NCI-H748 (cell line): ENCODE measurements around the gene RBM20.

ENCODE experiments used
- DNase-seq: peaks from one replicate; lab custom pipeline; 2025; ENCODE audit not compliant: unreplicated experiment; lab: John Stamatoyannopoulos, UW

Gene RBM20

DNA sequence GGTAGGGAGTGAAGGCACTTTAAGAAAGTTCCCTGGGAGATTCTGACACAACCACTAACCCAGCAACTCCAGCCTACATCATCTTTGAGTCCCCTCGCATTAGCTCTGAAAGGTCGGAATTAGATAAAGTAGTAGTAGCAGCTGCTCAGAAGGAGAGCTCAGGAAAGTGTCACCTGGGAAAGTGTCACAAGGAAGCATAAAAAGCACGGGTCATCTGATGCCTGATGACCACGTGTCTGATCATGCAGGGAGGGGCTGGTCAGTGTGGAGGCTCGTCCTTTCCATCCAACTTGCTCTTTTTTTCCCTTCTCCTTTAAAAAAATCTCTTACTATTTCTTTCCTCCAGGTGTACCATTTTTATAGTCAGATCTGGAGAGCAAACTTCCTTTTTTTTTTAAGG, 180.5 kb downstream of the RBM20 start:
- DNase-seq = no peak

DNA sequence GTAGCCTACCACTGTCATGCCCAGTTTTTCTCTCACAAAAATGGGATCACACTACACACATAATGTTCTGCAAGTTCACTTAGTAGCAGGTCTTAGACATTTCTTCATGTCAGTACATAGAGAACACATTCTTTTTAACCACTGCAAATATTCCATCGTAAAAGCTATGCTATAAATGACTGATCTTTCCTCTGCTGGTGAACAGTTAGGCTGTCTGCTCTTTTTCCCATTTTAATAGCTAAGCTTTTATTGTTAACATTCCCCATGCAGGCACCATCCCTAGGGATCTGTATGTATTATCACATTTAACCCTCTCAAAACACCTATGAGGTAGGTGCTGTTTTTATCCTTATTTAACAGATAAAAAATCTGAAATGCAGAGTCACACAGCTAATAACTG, 181.4 kb downstream of the RBM20 start:
- DNase-seq = no peak

DNA sequence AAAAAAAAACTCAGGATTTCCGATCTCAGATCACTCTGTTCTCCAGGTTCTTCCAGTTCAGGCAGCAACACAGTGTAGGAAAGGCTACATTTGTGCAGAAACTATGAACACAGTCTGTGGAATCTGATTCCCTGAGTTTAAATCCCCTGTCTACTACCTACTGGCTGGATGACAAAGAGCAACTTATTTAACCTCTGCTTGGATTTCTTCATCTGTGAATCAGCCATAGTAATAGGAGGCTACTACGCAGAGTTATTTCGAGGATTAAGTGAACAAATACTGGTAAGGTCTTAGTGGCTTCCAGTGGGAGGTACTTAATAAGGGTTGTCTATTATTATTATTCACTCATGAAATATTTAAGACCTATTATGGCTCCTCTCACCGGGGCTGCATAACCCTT, 183.3 kb downstream of the RBM20 start:
- DNase-seq = no peak

DNA sequence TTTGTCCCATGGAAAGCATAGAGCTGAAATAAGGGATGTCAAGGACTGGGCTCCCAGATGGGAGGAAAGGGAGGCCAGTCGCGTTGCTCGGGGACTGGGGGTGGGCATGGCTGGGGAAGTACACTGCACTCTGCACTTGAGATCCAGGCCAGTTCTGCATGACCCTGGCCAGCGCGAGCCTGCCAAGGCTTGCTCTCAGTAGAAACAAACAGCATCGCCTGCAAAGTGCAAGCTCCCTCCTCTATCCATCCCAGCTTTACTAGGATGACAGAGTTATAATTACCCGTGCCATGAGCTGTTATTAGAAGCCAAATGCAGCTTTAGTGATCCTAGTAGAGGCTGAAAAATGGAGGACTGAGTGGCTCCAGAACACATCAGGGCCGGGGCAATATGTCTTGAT, 183.7 kb downstream of the RBM20 start:
- DNase-seq = no peak

DNA sequence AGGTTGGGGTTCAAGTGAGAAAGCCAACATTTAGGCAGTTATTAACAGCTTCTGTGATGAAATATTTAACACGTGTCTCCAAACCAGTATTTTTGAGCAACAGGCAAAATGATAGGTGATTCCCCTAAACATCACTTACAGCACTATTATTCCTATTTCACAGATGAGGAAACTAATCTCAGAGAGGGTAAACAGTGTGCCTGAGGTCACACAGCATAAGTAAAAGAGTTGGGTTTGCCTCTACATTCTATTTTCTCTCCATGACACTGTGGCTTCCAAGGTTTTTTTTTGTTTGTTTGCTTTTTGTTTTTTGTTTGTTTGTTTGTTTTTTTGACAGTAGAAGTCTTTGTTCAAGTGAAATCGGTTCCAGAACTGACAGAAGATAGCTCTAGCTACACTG, 184.4 kb downstream of the RBM20 start:
- no peak for DNase-seq

DNA sequence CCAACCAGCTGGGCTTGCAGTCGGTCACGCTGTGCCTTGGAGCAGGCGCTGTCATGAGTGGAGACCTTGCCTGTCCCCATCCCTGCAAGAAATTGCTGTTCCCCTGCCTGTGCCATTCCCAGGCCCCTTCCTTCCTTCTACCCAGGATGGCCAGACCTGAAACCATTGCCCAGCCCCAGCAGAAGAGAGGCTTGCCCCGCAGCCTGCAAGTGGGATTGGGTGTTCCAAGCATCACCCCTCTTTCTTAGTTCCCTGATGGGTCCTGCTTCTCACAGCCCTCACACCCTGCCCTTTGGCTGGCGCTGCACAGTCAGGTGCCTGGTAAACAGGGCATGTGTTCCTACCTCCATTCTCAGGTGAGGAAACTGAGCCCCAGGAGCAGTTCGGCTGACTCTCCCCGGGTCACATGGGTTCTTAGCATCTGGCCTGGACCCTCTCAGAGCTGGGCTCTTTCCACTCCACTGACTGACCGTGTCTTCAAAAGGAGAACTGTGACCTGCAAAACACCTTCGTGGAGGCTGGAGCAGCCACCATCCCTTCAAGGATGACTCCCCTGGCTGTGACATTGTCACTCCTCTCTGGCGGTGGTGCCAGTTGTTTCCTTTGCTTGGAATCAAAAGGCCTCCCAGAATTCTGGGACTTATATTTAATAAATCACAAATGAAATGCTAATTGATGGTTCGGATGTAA, 185.7 kb downstream of the RBM20 start:
- no peak for DNase-seq

DNA sequence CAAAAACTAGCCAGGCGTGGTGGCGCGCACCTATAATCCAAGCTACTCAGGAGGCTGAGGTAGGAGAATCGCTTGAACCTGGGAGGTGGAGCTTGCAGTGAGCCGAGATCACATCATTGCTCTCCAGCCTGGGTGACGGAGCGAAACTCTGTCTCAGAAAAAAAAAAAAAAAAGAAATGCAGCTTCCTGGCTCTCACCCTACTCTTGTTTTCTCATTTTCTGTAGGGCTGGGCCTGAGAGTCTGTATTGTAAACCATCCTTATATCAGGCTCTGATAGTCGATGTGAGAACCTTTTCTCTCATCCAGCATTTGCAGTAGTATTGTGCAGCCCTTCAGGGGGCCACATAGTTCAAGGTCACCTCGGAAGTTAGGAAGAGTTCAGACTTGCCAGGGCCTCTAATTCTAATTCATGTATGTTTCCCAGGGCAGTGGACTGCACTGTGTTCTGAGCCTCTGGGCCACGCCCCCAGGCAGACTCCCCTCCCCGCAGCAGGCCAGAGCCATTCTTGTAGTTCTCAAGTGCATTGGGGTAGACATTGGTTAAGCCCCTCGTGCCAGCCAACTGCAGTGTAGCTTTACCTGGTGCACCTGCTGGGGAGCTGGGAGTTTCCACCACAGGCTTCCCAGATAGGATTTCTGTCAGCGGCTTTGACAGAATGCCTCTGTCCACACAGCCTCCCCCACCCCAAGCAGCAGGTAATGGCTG, 189.3 kb downstream of the RBM20 start:
- no peak for DNase-seq

DNA sequence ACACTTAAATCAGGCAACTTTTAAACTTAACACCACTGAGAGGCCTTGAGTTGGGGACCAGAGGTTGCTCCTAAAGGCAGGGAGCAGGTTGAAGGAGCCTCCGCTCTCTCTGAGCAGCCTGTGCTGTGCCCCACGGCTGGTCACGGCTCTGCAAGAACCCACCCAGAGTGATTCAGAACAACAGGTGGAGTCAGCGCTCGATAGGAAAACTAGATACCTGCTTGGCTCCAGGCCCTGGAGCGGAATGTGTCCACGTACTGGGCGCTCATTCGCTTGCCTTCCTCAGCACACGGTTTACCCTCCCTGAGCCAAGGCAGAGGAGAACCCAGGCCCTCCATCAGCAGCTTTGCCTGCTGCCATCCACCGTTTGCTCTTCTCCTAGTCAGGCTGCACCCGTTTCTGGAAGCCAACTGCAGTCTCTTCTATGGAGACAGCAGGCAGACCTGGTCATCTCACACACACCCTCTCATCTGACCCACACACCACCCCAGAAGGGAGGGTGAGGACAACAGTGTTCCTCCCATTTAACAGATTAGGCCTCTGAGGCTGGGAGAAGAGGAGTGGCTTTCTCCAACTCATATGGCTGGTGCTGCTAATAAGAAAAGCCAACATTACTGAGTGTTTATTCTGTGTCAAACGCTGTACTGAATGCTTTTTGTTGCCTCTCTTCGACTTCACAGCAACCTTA, 189.9 kb downstream of the RBM20 start:
- no peak for DNase-seq

DNA sequence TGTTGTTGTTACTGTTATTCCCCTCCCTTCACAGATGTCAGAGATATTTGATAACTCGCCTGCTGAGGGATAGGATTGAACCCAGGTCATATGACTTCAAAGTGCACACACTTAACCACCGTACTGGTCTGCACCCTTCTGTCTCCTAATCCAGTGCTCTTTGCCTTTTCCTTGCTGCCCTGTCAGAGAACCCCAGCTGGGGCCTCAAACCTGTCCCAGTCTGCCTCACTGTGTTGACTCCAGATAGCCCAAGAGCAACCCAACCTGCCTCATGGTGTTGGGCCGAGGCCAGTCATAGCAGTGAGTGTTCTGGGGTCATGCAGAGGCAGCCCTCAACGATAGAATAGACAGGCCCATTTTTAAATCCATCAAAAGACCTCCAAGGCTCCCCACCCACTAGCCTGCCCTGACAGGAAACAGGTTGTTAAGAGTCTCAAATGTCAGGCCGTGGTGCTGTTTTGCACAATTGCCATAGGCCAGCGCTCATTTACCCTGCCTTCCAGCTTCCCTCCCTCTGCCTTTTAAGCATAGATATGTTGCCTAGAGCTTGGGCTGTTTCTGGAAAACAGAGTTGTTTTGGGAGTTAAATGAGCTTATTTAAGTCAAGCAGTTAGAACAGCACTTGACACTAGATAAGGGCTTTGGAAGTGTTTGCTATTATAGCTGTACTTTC, 190.6 kb downstream of the RBM20 start:
- DNase-seq = peak; percentile 55

DNA sequence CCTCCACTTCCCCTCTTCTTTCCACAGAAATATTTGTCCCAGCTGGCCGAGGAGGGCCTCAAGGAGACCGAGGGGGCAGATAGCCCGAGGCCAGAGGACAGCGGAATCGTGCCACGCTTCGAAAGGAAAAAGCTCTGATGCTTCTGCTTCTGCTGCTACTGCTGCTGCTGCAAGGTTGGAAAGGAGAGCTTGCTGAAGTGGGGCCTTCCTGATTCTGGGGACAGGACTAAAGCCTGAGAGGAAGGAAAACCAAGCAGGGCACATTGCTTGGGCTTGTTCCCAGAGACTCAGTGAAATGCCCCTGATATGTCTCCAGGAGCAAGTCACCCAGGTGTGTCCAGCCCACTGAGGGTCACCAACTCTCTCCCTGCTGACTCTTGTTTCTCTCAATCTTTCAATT, 191.7 kb downstream of the RBM20 start:
- DNase-seq = no peak

DNA sequence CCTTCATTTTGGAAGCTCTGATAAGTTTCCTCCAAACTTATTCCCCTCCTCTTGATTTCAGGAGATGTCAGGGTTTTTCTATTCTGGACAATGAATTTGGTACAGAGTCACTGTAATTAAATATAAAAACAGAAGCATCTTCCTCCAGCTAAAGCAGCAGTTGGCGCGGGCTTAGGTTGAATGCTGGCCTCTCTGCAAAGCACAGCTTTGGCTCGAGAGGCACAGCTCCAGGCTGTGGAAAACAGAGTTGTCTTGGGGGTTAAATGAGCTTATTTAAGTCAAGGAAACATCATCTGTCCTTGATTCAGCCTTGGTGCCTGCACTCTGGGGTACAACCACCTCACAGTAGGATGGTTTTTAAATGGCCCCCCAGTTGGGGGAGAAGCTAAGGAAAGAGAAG, 192.6 kb downstream of the RBM20 start:
- no peak for DNase-seq

DNA sequence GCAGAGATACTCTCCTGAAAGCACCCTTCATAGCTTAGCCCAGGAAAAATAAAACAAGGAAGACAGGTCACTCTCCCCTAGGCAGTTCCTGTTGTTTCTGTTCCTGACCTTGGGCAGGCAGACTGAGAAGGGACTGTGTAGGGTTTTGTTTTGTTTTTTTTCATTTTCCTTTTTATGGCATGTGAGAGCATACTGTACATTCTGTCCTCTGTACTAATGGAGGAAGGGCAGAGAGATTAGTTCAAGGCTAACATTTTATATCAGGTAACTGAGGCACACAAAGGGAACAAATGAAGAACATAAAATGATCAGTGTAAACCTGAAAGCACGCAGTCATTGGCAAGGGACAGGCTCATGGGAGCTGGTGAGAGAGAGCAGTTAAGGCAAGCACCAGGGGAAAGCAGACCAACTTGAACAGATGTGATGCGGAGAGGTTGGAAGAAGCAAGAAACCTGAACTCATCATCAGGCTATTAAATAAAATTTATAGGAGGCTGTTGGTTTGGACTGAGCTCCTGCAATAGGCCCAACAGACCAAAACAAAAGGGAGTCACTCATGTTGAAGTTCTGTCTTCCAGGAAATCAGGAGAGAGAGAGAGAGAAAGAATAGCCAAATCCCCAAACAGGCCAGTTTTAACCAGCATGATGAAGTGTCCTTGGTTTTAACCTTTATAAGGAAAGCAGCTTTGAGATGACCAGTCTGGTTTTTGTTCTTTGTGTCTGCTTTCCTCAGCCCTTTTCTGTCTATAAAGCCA, 193.5 kb downstream of the RBM20 start:
- no peak for DNase-seq

DNA sequence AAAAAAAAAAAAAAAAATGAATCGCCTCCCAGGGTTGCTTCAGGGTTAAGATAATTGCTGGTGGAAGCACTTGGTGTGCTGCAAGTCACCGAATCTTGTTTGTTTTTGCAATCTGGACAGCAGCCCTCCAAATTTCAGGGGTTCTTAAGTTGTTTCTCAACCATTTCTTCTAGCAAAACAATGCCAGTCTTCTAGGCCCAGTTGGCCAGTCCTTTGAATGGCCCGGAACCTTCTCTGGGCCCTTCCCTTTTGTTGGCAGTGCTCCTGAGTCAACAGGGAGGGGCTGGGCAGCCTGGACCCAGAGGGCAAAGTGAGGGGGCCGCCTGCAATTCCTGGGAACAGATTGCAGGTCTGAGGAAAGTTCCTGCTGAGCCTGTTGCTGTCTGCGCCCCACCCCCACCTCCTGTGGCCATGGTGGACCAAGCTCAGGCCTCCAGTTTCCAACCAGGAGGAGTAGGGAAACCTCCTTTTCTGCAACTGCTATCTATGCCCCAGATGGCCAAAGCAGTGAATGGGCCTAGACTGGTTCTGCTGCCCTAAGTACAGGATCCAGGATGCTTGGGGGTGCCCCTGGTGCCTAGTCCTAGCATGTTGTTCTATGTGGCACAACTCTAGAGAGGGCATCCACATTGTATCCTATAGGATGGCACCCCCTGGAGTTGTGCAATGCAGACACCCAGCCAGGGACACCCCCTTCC, 196.2 kb downstream of the RBM20 start:
- no peak for DNase-seq

DNA sequence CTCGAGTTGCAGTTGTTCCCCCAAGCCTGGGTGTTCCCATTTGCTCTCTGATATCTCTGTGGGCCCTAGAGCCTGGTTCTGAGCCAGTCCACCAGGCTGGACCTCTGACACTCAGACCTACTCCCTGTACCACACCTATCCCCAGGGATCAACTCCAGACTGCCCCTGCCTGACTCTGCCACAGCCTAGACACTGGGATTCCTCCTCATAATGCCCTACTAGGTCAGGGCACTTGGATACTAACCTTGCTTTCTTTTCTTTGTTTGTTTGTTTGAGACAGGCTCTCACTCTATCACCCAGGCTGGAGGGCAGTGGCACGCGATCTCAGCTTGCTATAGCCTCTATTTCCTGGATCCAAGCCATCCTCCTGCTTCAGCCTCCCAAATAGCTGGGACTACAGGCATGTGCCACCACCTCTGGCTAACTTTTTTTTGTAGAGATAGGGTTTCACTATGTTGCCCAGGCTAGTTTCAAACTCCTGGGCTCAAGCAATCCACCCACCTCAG, 196.8 kb downstream of the RBM20 start:
- DNase-seq = no peak

DNA sequence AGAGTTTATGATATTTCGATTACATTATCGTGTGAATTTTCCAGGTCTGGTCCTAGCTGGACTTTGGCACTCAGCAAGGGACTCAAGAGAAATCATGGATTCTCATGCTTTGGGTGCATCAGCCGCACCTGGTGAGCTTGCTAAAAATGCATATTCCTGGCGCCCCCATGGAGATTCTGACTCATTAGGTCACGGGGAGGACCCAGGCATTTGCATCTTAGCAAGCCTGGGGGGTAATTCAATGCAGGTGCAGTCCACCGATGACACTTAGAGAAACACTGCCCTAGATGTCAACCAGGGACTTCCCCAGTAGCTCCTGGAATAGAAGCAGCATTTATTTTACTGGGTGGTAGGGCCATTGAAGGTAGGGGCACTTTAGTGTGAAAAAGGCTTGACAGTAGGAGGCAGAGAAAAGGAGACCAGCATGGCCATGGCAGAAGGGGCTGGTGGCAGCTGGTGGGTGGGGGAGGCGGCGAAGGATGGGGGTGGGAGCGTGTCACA, 197.7 kb downstream of the RBM20 start:
- DNase-seq = no peak

DNA sequence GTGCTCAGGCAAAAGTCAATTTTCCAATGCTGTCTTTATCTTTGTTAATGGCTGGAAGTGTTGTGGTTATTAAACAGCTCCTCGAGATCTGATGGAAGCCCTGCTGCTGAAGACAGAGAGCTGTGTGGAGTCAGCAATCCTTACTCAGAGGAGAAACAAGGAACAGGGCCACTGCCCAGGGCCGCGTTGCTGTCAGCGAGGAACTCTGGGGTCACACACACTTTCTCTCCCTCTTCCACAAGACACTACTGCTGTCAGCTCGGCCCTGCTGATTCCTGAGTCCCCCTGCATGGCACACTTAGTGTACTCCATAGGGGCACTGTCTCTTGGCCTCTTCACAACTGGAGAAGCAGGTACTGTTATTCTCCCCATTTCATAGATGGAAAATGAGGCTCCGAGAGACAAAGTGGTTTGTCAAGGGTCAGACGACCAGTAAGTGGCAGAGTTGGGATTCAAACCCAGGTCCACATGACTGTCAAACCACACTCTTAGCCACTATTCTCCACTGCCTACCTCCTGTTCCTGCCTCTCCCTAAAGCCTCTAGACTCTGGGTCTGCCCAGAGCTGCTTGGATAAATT, 198.3 kb downstream of the RBM20 start:
- DNase-seq = no peak

DNA sequence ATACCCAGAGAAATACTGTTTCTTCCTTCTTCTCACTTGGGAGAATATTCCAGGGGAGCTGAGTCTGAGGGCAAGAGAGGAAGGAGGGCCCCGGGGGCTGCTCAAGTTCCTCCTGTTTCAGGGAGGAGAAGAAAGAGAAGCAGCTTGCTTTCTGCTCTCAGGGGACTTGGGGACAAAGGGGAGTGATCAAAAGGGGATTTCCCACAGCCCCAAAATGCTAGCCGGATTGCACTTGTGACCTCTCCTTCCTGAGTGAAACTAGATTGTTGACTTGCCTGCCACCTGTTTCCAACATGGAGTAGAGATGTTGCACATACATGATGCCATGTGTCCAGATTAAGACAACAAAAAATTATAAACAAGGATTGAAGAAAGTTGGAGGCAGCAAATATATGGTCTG, 198.9 kb downstream of the RBM20 start:
- no peak for DNase-seq

DNA sequence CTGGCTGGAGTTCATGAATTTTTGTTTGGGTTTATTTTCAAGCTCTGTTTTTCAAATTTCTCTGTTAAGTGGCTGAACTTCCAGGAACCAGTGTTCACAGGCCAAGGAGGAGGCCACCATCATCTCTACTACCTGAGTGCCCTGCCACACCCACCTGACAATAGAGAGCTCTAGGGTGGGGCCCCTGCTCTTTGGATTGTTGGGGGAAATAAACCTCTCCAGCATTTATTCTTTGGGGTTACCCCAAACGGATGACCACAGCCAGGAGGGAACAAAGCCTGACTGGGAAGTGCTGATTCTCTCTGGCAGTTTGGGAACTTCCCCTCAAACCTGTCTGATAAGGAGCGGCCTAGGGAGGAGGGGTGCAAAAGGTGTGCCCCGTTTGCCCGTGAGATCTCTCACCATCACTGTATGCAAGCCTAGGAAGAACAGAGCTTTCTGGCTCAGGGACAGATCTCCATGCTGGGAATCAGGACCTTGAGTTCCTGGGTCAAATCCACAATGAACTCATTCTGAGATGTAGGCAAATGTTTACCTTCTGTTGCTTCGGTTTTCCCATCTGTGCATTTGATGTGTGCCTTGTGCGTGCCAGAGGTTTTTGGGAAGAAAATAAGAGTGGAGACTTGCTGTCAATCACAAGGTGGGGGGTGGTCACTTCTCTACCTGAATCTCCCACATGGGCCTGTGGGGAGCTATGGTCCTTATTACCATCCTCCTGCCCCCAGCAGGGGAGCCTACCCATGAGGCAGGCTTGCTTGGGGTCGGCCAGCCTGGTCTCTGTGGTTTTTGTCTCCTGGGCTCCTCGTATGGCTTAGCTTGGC, 199.9 kb downstream of the RBM20 start:
- DNase-seq = no peak

DNA sequence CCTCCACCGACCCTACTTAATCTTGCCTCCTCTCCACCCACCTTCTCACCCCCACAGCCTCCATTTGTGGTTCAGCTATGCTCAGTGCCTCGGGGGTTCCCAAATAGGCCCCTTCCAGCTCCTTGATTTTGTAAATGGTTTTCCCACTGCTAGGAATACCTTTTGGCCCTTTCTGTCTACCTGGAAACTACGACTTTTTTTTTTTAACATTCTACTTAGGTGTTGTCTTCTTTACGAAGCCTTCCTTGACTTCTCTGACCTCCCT, 200.4 kb downstream of the RBM20 start:
- no peak for DNase-seq
